ENCODE measurements around the gene OMA1.

- TF ChIP-seq, protein P1, sequence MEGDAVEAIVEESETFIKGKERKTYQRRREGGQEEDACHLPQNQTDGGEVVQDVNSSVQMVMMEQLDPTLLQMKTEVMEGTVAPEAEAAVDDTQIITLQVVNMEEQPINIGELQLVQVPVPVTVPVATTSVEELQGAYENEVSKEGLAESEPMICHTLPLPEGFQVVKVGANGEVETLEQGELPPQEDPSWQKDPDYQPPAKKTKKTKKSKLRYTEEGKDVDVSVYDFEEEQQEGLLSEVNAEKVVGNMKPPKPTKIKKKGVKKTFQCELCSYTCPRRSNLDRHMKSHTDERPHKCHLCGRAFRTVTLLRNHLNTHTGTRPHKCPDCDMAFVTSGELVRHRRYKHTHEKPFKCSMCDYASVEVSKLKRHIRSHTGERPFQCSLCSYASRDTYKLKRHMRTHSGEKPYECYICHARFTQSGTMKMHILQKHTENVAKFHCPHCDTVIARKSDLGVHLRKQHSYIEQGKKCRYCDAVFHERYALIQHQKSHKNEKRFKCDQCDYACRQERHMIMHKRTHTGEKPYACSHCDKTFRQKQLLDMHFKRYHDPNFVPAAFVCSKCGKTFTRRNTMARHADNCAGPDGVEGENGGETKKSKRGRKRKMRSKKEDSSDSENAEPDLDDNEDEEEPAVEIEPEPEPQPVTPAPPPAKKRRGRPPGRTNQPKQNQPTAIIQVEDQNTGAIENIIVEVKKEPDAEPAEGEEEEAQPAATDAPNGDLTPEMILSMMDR (IDR thresholded peaks at IDR 0.05; ENCODE audit: poor library complexity, severe bottlenecking) = no peak
- no peak for TF ChIP-seq REST (IDR thresholded peaks at IDR 0.05; ENCODE audit: borderline replicate concordance)
- no peak for TF ChIP-seq EZH2 (IDR thresholded peaks at IDR 0.05; ENCODE audit: borderline replicate concordance, insufficient read depth, low read length, poor library complexity, severe bottlenecking)
Observed at GRCh38 chr1:58481962-58482361, 64.6 kb downstream of the OMA1 start.

All from neural cell (in vitro differentiated cells).